NB4 (cell line): ENCODE results near the gene CTNND2.

Experiments used
- DNase-seq: peaks from one replicate; pipeline ENCODE4 v3.0.0; 2010; ENCODE audit warnings: low read depth
- H3K4me3 ChIP-seq: one replicate; pipeline ENCODE4 v1.5.1; 2011; ENCODE audit warnings: mild to moderate bottlenecking, low read depth, low read length, moderate library complexity
- MYC ChIP-seq: IDR thresholded peaks from 2 replicates; pipeline ENCODE4 v1.6.1; 2011; ENCODE audit warnings: low read depth, low read length
- POLR2A ChIP-seq: IDR thresholded peaks from 2 replicates; pipeline ENCODE4 v1.6.1; 2011; ENCODE audit warnings: mild to moderate bottlenecking; ENCODE audit not compliant: insufficient read length; ENCODE audit errors: extremely low read depth
- TF ChIP-seq, protein P1 (sequence below): IDR thresholded peaks from one replicate; pipeline ENCODE4 v1.5.1; 2012; ENCODE audit warnings: low read depth, low read length
- TF ChIP-seq, protein P2 (sequence below): IDR thresholded peaks from 2 replicates; pipeline ENCODE4 v1.6.1; 2011; ENCODE audit warnings: low read depth, low read length

The CTNND2 gene

DNA sequence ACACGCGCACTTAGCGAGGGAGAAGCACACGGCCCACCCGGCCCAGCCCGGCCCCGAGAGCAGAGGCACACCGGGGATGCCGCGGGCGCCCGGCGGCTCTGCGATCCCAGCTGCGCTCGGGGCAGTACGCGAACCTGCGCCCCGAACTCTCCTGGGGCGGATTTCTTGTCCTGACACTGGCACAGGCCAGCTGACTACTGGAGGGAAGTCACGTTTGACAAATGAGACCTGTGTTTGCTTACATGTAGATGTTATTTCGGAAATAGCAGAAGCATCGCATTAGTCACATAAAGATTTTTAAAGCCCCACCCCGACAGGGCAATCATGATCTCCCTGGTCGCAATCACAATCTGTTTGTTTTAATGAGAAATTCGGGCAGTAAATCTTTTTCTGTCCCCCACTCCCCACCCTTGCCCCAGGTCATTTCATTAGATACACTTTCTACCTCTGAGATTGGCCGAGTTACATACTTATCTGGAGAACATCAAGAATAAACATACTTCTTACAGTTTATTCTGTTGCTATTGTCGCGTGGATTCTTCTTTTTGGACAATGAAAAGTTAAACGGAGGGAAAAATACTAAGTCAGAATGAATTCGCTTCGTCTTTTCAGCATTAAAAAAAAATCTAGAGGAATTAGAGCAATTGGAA, 518.9 kb downstream of the CTNND2 start:
- no peak overlapping the region for H3K4me3 ChIP-seq
- no peak for TF ChIP-seq POLR2A
- TF ChIP-seq, protein P1, sequence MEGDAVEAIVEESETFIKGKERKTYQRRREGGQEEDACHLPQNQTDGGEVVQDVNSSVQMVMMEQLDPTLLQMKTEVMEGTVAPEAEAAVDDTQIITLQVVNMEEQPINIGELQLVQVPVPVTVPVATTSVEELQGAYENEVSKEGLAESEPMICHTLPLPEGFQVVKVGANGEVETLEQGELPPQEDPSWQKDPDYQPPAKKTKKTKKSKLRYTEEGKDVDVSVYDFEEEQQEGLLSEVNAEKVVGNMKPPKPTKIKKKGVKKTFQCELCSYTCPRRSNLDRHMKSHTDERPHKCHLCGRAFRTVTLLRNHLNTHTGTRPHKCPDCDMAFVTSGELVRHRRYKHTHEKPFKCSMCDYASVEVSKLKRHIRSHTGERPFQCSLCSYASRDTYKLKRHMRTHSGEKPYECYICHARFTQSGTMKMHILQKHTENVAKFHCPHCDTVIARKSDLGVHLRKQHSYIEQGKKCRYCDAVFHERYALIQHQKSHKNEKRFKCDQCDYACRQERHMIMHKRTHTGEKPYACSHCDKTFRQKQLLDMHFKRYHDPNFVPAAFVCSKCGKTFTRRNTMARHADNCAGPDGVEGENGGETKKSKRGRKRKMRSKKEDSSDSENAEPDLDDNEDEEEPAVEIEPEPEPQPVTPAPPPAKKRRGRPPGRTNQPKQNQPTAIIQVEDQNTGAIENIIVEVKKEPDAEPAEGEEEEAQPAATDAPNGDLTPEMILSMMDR: no peak
- TF ChIP-seq, protein P2, sequence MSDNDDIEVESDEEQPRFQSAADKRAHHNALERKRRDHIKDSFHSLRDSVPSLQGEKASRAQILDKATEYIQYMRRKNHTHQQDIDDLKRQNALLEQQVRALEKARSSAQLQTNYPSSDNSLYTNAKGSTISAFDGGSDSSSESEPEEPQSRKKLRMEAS: no peak
- TF ChIP-seq MYC: no peak
- no peak for DNase-seq

DNA sequence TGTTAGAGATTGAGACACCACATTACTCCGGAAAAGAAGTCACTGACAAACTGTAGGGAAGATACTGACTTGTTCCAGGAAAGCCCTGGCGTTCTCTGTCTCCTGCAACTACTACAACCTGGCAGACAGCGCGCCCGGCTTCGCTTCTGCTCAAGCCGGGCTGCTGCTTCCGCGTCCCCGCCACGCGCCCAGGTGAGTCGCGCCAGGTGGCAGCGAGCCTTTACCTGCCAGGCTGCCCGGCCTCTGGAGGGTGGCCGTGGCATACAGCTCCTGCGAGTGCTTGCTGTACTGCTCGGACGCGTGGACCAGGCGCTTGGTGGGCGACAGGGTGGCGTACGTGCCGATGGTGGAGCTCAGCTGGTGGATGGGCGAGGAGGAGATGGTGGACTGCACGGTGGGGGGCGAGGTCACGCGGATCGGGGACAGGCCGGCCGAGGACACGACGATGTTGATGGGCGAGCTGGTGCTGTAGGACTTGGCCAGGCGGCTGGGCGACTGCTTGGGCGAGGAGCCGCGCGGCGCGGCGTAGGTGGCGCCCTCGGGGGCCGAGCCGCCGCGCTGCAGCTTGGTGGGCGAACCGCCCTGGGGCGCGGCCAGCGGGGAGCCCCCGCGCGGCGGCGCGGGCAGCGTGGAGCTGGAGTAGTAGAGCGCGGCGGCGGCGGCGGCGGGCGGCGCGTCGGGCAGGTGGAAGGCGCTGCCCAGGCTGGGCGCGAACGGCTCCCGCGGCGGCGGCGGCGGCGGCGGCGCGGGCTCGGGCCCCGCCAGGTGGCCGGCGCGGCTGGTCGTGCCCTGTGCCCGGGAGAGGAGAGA, 519.6 kb downstream of the CTNND2 start:
- no peak overlapping the region for H3K4me3 ChIP-seq
- no peak for DNase-seq
- TF ChIP-seq, protein P1: no peak
- TF ChIP-seq POLR2A (no peak), MYC (no peak)
- TF ChIP-seq, protein P2: no peak

DNA sequence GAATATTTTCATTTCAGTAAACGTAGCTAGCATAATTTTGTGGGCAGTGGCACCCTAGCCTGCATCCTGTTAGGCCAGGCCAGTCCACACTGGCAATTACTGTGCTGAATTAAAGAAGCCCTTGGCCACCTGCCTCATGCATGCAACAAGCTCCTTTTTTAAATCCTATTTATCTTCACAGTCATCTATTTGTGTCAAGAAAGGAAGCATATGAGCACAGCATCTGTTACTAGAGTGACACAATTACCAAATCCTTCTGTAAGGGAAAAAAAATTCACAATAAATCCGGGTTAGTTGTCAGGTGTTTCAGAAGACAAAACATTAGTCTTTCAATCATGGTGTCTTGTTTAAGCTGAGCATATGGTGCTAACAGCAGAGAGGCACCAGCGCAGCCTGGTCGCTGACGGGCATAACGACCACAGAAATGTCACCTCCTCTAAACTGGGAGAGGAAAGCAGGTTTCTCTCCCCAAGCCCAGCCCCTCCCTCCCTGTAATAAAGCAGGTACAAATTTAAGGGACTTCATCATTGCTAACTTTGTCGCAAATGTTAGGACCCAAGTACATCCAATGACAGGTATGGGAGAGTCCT, 520.6 kb downstream of the CTNND2 start:
- TF ChIP-seq, protein P2: no peak
- no peak for TF ChIP-seq POLR2A
- TF ChIP-seq, protein P1: no peak
- TF ChIP-seq MYC: no peak
- DNase-seq: no peak
- H3K4me3 ChIP-seq: no peak overlapping the region

DNA sequence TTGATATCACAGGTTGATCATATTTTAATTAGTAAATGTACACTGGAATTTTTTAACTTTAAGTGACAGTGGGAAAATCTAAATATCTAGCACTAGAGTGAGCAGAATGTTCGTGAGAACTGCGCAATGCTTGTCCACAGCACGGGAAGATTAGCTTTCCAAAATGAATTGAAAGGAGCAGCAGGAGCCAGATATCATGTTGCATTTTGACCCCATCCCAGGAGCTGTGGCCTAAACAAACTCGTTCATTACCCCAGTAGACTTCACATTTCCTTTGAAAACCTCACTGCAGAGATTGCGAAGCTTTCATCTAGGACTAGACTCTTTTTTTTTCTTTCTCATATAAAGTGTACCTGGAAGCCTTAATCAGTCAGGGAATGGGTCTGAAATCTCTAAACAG, 525.8 kb downstream of the CTNND2 start:
- TF ChIP-seq MYC (no peak), POLR2A (no peak)
- TF ChIP-seq, protein P2: no peak
- TF ChIP-seq, protein P1: no peak
- no peak for DNase-seq
- H3K4me3 ChIP-seq: no peak overlapping the region

DNA sequence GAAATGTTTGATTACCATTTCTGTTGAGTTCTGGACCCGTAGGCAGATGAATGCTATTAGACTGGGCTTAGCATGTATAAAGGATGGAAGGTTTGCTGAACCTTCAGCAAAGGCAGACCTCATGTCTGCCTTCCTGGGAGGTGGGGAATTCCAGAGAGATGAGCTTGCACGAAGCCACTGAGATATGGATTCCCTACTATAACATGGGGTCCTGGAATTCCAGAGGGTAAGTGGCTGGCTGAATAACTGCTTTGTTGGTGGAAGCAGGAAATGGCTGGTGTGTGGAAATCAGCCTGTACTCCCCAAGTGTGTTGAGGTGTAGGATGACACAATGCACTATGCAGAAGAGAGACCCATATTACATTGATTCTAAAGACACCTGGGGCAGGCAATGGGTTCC, 526.4 kb downstream of the CTNND2 start:
- no peak overlapping the region for H3K4me3 ChIP-seq
- TF ChIP-seq, protein P2: no peak
- no peak for TF ChIP-seq POLR2A
- DNase-seq: no peak

DNA sequence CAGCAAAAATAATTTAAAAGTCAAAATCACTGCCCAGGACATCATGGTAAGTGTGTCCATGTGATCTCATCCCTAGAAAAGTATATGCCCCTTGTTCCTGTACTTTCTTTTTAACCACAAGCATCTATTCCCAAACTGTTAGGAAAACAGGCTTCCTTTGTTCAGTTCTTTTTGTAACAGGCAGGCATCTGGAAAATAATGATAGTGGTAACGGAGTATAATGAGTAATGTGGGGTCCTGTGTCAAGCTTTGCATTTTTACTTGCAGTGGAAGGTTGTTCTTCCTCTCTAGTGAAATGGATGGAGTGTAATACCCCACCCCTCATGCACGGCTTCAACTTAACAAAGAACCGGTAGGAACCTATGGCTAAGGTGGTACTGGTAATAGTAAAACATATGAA, 532.1 kb downstream of the CTNND2 start:
- no peak for DNase-seq
- TF ChIP-seq, protein P1: no peak
- TF ChIP-seq MYC (no peak), POLR2A (no peak)
- TF ChIP-seq, protein P2: no peak

More for the DNA sequence above, 532.1 kb downstream of the CTNND2 start:
- no peak overlapping the region for H3K4me3 ChIP-seq
